ENCODE data around the gene IRF4.

IRF4 gene

DNA sequence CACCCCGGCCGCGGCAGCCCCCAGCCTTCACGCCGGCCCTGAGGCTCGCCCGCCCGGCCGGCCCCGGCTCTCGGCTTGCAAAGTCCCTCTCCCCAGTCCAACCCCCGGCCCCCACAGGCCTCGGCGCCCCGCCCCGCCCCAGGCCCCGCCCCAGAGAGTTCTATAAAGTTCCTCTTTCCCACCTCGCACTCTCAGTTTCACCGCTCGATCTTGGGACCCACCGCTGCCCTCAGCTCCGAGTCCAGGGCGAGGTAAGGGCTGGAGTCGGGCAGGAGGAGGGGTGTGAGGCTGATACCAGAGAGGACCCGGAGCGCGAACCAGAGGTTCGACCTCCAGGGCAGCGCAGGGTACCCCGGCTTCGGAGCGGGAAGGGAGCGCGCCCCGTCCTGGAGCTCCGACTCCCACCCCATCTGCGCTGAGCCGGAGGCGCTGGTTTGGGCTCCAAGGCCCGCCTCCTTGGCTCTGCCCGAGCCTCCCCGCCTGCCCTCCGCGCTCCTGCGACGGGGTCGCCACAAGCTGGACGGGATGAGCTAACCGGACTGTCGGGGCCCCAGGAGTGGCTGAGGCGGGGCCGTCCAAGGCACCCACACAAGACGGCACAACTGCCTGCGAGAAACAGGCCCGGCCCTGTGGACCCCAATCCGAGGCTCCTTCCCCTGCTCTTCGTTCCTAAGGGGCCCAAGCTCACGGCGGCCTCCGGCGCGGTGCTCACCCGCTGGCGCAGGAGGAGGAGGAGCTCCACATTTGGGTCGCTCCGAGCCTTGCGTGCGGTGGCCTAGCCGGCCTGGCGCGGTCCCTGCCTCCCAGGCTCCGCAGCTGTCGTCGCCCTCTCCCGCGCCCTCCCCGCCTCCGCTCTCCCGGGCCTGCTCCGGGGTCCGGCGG is at the start of gene IRF4:
Gene IRF4 (plus strand): TSS at position 194 of the 882 bp plus-strand sequence. CDS start 1,401 bp downstream, outside the sequence.
- peak; percentile 62 for DNase-seq

DNA sequence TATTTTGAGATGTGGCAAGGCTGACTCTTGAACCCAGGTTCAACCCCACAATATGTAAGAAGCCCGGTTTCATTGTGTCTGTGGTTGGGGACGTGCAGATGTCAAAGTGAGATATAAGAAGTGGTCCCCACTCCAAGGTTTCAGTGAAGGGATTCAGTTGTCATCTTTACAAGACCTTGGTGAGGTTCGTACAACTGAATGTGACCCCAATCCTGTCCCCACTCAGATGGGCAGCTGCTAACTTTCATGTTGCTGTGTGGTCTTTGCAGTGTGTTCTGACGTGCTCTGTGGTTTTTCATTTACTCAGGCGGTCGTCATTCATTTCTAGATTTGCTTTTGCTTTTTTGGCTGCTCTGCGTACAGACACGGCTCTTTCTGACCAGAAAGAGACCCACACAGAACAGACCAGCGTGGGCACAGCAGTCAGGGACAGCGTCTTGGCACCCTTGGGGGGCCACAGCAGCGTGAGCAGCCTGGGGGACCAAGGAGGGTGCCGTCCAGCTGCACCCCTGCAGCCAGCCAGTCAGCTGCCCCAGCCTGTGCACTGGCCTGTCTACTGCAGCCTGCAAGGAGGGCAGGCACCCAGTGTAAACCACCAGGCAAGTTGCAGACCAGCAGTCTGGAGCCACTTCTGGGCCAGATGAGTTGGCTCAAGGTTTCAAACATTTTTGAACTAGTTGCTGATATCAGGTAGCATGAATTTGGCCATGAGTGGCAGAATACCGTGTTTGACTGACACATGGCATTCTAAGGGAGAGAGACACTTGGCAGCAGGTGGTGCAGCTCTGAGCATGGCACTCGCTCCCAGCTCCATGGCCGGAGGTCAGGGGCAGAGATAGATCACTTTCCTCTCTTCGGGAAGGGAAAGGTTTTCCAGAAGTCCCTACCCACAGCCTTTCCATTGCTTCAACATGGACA is 49.4 kb upstream of the IRF4 start:
- DNase-seq: no peak

DNA sequence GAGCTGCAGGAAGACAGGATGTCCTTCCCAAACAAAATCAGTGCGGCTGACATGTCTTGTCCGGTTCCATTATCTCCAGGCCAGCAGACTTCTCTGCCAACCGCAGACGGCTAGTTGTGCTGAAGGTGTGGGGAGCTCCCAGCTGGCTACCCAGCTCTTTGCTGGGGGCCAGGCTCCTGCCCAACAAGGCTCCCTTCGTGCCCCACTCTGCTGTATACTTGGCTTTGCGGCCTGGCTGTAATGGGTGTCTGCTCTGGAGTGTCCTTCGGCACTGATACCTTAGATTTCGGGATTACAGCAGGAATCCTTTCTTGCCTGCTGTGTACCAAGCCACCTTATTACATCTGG is 48.7 kb upstream of the IRF4 start:
- no peak for DNase-seq

DNA sequence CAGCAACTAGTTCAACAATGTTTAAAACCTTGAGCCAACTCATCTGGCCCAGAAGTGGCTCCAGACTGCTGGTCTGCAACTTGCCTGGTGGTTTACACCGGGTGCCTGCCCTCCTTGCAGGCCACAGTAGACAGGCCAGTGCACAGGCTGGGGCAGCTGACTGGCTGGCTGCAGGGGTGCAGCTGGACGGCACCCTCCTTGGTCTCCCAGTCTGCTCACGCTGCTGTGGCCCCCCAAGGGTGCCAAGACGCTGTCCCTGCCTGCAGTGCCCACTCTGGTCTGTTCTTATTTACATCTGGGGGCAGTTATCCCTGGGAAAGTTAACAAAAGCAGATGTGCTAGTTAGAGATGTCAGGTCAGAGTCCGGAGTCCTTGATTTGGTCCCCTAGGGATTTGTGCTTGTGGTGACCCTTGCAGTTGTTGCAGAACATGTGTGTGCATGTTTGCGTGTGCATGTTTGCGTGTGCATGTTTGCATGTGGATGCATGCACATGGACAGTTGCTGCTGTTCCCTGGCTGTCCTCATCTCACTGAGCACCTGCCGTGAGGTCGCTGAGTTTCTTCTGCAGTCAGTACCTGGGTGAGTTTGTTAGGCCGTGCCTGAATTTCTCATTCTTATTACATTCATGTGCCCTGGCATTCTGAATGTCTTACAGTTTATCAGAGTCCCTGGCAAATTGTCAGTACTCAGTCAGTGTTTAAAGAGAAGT is 48.2 kb upstream of the IRF4 start:
- no peak for DNase-seq

DNA sequence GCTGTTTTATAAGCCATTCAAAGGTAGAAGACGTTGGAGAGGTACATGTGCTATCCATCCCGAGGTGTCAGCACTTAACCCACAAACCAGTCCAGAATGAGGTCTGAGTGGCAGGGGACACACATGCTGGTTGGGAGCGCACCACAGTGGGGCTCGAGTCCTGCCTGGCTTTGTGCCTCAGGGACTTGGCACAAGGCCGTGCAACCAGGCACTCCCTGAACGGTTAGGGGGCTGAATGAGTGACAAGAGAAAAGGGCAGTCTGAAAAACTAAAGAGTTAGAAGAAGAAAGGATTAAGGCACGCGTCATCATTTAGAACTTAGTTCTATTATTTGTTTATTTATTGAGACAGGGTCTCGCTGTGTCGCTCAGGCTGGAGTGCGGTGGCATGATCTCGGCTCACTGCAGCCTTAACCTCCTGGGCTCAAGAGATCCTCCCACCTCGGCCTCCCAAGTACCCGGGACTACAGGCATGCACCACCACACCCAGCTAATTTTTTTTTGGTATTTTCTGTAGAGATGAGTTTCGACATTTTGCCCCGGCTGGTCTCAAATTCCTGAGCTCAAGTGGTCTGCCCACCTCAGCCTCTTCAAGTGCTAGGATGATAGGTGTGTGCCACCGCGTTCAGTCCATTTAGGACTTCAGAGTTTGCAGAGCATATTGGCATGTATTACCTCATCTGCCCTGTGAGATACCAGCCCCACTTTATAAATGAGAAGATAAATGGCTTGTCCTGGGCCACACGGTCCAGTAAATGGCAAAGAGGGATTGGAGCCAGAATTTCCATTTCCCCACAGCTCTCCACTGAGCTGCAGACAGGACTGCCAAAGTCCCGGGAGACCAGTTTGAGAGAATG is 47.4 kb upstream of the IRF4 start:
- DNase-seq: no peak

DNA sequence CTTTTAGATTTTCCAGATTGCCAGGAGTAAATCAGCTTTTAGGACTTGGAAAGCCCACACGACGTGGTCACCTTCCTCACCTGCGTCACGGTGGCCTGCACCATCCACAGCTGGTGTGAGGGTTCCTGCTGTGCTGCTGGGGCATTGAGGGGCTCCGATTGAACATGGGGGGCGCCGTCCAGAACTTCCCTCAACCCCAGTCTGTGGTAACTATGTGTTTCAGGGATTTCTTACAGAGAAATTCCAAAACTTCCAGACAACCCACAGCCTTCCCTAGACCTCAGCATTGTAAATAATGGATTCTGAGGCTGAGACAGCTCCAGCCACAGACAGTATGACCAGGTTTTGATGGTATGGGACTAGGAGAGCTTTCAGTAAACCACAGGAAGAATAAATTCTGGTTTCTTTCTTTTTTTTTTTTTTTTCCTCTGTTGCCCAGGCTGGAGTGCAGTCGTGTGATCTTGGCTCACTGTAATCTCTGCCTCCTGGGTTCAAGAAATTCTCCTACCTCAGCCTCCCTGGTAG is 46.7 kb upstream of the IRF4 start:
- no peak for DNase-seq

DNA sequence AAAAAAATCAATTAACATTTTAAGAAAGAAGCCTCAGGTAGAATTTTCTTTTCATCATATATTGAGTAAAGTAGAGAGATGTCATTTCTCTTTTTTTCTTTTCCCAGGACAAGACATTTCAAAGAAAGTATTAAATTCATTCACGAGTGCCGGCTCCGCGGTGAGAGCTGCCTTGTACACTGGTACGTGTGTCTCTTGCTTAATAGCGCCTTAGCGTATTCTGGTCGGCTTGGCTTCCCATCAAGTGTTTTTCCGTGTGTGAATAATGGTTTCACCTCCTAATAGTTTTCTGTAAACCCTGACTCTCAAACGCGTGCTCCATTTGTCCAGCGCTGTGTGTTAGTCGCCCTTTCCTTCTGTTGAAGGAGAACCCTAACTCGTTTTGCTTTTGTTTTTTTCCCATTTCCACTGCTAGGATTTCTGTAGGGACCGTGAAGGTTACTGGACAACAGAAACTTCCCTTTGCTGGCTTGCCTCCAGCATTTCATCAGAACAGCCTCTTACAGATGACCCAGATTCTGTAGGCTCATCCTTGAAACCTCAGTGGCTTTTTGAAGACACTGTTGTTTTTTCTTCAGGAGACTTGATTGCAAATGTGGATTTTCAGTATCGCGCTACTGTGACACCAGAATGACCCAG is 45.7 kb upstream of the IRF4 start:
- no peak for DNase-seq

DNA sequence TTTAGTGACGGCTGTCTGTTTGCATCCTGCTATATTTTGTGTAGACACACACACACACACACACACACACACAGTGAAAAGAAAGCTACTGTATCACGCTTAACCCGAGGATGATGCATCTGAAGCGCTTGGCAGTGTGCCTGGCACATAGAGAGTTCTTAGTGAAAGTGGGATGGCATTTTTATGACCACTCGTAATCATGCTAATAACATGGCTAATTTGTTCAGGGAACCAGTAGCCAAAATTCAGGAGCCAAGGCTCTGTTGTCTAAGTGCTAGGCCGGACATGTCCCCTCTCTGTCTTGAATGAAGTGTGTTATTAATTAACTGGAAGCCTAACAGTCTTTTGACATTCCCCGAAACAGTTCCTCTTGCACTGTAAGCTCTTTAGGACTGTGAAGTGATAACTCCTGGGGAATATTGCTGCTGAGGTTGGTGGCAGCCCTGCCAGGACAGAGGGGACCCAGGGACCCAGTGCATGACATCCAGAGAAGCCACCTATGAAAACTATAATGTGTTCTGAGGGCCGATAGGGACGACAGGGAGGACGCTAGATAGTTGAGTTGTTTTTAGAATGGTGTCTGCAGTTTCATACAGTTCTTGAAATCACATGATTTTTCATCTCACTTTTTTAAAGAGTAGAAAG is 45.0 kb upstream of the IRF4 start:
- DNase-seq: no peak

DNA sequence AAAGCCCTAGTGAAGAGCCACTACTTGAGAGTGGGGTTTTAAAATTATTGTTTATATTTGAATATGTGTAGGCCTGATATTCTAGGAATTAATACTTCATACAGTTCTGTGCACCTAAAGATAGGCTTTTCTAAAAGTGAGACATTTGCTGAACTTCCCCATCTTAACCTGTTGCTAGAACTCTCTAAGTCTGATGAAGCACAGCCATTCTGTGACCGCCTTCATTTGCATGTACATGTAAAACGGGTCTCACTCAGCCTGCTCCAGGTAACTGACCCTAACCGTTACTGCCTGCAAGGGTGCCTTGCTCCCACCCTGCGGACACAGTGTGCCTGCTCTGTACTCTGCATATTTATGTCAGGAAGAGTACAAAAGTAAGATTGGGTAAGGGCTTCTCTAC is 44.3 kb upstream of the IRF4 start:
- DNase-seq: no peak

DNA sequence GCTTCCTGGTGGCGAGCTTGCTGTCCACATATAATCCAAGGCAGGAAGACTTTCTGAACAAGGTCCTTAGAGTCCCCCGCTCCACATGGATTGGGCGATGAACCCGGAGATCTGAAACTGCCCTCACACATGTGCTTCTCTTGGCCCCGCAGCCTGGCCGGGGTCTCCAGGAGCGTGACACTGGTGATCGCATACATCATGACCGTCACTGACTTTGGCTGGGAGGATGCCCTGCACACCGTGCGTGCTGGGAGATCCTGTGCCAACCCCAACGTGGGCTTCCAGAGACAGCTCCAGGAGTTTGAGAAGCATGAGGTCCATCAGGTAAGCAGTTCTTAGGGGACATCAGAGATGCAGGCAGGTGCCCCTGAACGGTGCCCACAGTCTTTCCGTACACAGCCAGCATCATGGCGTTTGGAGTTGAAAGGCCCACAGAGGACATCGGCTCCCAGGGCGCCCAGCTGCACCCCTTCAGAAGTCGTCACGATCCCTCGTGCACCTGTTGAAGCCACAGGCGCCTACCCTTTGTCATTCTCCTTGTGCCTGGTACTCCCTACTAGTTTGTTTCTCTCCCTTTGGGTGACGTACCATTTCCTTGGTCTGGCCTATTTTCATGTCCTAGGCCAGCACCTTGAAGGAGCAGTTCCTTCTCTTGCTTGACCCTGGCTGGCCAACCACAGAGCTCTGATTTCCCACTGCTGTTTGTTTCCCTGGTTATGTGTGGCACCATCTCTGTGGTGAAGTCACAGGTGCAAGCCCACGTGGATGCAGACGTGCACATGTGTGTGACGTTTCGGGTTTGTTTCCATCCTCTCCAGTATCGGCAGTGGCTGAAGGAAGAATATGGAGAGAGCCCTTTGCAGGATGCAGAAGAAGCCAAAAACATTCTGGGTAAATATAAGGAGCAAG is 43.3 kb upstream of the IRF4 start:
- DNase-seq: no peak

DNA sequence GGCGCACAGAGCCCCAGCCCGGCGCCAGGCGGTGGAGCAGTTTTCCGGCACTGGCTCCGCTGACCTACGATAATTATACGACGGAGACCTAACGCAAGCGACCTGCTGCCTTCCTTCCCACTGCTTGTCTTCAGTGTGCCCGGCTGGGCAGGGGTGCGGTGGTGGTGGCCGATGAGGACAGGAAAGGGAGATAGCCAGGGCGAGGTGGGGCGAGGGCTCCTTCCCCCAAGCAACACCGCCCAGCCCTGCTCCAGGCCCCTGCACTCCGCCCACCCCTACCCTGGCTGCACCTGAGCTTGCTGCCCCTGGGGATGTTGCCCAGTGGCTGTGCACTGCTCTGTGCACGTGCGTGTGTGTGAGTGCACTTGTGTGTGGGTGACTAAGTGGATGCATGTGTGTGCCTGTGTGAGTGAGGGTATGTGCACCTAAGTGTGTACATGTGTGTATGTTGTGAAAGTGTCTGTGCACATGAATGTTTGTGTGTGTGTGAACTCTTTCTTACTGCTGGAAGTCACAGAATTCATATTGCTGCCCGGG is 42.6 kb upstream of the IRF4 start:
- DNase-seq: no peak

DNA sequence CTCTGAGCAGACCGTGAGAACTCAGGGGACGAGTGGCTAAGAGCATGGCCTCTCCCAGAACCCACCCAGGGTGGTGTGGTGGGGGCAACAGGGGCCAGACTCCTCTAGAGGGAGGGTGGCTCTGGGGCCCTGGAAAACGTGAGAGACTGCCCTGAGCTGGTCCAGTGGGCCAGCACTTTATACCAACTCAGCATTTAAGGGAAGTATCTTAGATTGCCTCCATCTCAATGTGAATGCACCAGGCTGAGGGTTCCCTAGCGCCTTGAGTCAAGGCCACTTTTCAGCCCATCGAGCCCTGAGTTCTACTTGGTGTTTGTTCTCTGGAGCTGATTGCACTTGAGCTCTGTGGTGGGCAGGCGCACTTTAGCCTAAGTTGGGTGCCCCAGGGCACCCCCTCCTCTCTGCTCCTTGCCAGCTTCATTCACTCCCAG is 42.0 kb upstream of the IRF4 start:
- no peak for DNase-seq

DNA sequence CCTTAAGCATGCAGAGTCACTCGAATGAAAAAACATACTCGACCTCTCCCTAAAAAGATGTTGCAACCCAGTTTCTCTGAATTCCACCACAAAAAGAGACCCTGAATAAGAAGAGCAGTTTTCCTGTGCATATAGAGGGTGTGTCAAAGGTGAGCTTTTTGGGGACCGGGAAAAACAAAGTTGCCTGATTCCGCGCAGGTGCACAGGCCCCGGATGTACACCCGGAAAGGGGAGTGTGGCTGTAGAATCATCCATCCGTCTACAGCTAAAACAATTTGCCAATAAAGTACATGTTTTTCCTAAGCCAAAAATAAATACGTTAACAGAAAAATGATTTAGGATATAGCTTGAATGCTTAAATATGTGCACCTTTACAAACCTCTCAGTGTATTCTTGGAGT is 41.2 kb upstream of the IRF4 start:
- DNase-seq: no peak

DNA sequence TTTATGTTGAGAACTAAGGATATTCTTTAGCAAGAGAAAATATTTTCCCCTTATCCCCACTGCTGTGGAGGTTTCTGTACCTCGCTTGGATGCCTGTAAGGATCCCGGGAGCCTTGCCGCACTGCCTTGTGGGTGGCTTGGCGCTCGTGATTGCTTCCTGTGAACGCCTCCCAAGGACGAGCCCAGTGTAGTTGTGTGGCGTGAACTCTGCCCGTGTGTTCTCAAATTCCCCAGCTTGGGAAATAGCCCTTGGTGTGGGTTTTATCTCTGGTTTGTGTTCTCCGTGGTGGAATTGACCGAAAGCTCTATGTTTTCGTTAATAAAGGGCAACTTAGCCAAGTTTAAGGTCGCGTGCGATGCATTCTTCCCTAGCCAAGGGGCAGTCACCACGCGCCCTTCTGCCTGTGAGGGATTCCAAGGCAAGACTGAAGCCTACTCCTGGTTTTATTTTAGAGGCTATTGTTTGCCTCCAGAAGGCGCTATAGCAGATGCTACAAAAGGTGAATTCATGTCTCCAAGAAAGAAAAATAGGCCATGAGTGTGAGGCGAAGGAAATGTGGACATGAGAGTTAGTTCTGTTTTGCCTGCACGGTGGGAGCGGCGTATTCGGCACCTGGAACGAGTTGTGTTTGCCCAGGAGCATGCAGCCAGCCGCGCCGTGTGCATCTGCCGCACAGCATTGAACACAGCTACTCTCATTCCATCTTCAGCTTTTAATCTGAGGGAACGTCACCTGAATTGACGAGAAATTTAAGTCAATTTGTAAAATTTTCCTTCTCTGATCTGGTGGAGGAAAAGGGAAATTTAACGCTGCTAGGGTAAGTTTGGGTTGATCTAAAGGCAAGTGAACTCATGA is 40.3 kb upstream of the IRF4 start:
- no peak for DNase-seq

DNA sequence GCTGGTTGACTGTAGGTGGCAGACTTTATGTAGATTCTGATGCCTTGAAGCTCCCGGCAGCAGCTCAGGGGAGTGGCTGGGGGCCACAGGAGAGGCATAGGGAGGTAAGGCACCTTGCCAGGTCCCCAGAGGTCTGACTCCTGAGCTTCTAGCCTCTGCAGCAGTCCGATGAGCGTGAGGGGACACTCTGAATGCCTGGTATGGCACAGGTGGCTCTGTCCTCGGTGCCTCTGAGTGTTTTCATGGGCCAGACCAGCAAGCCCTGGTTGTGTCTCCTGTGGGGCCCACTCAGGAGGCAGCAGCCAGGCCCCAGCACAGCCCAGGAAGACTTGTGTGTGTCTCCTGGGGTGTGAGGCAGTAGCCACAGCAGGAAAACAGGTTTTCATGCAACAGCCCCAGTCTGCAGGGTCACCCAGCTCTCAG is 39.7 kb upstream of the IRF4 start:
- DNase-seq: no peak

DNA sequence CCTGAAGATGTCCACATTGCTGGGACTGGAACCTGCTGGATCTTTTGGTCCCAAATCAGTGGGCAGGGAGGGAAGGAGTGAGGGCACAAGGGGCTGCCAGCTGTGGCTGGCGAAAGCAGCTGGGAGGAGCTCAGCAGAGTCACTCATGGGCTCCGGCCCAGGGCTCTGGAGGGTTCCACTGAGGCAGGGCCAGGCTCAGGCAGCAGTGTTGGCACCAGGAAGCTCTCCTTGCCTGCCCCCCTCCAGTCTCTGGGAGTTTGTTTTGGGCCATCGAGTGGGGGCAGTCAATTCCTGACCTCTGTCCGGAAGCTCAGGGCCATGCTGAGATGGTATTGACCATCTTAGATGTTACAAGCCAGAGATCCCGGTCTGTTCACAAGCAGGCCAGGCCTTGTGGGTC is 39.1 kb upstream of the IRF4 start:
- no peak for DNase-seq

DNA sequence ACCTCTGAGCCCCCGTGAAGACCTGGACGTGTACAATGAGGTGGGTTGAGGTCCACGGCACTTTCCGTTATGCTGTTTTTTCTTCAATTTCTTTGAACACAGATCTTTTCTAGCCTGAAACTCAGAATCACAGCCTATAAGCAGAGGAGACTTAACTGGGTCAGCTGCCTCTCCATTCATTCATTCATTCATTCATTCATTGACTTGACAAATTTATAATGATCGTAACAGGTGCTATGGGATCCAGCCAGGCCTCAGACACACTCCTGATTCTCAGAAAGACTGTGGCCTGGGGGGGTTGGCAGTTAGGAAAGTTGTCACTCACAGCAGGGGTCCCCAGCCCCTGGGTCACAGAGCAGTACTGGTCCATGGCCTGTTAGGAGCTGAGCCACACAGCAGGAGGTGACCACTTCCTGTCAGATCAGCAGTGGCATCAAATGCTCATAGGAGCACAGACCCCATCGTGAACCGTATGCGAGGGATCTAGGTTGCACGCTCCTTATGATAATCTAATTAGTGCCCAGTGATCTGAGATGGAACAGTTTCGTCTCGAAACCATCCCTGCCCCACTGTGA is 38.6 kb upstream of the IRF4 start:
- no peak for DNase-seq
